Measurements from ENCODE around the gene P2RX3.

The P2RX3 gene

GRCh38 chr11:57376095-57377090 is 38.2 kb downstream of the P2RX3 start:
- DNase-seq, result no peak

- no peak for DNase-seq
Measured at GRCh38 chr11:57377107-57377506, 39.0 kb downstream of the P2RX3 start.

- no peak for DNase-seq
Measured at GRCh38 chr11:57378186-57378585, 40.0 kb downstream of the P2RX3 start.

GRCh38 chr11:57379732-57380131 is 41.6 kb downstream of the P2RX3 start:
- DNase-seq, result no peak

- DNase-seq, result no peak
Measured at GRCh38 chr11:57380975-57381374, 42.8 kb downstream of the P2RX3 start, which contains the start of gene PRG3. TSS of gene PRG3 (minus strand) at chr11:57381150. CDS start at chr11:57380708, 442 bp downstream.

GRCh38 chr11:57386178-57386940 is 48.2 kb downstream of the P2RX3 start:
- no peak for DNase-seq

GRCh38 chr11:57387289-57388030 is 49.3 kb downstream of the P2RX3 start:
- no peak for DNase-seq

- DNase-seq, result no peak
Measured at GRCh38 chr11:57390535-57390934, 52.4 kb downstream of the P2RX3 start, which contains the start of gene PRG2. TSS of gene PRG2 (minus strand) at chr11:57390650. CDS start at chr11:57389944, 706 bp downstream.

GRCh38 chr11:57391111-57391510 is 53.0 kb downstream of the P2RX3 start:
- no peak for DNase-seq

- no peak for DNase-seq
Measured at GRCh38 chr11:57391539-57391938, 53.4 kb downstream of the P2RX3 start.

GRCh38 chr11:57392066-57392762 is 54.1 kb downstream of the P2RX3 start:
- no peak for DNase-seq

- no peak for DNase-seq
Measured at GRCh38 chr11:57392763-57393105, 54.6 kb downstream of the P2RX3 start.

GRCh38 chr11:57394203-57394965 is 56.2 kb downstream of the P2RX3 start:
- no peak for DNase-seq

GRCh38 chr11:57395905-57396623 is 57.9 kb downstream of the P2RX3 start:
- no peak for DNase-seq

GRCh38 chr11:57396744-57397143 is 58.6 kb downstream of the P2RX3 start:
- DNase-seq, result no peak

- no peak for DNase-seq
Measured at GRCh38 chr11:57397394-57397990, 59.3 kb downstream of the P2RX3 start.

GRCh38 chr11:57399221-57399620 is 61.1 kb downstream of the P2RX3 start:
- DNase-seq, result no peak

GRCh38 chr11:57399972-57400578 is 61.9 kb downstream of the P2RX3 start:
- no peak for DNase-seq

- no peak for DNase-seq
Measured at GRCh38 chr11:57402188-57403002, 64.2 kb downstream of the P2RX3 start.
